GM12878 (cell line): ENCODE measurements around the gene AQP2. TPM values are rescaled to one million over a fixed set of nuclear protein-coding genes. Genes with fewer than 3 reads are reported as not detected.

Experiments used
- ATAC-seq: fragments of 200-7000 bp; cut with Tn5 transposase; 3 replicates; pipeline ENCODE4 v1.9.1; 2020; ENCODE audit warnings: mild to moderate bottlenecking, moderate library complexity
- BruUV-seq: library from RNA; stranded (reverse); fragments of 400-500 nt; replicated peaks from 2 replicates; lab custom pipeline; 2021; lab: Mats Ljungman, UMichigan
- CTCF ChIA-PET: fragments of 300-600 bp; sonication (Branson Sonifier 250); formaldehyde crosslinking; extraction: SDS; loops from one replicate; lab custom pipeline; 2021; ENCODE audit warnings: inconsistent platforms; lab: Yijun Ruan, JAX
- POLR2A ChIA-PET: fragments of 350-600 bp; formaldehyde crosslinking; extraction: SDS; loops from one replicate; lab custom pipeline; 2021; ENCODE audit warnings: inconsistent platforms; lab: Charles Lee
- RAD21 ChIA-PET: fragments of 300-600 bp; sonication (Branson Sonifier 250); formaldehyde crosslinking; loops from one replicate; lab custom pipeline; 2023; ENCODE audit warnings: antibody characterized with exemption; ENCODE audit not compliant: unreplicated experiment; lab: Charles Lee
- SMC1A ChIA-PET: fragments of 300-600 bp; sonication (Branson Sonifier 250); formaldehyde crosslinking; loops from one replicate; lab custom pipeline; 2023; ENCODE audit not compliant: unreplicated experiment, uncharacterized antibody; lab: Charles Lee
- DNase-seq: peaks from one replicate; pipeline ENCODE4 v3.0.0-alpha.2; 2011; ENCODE audit warnings: low read depth, low spot score
- FAIRE-seq: peaks from 3 replicates; lab custom pipeline; 2011; peaks lifted over from hg19 to GRCh38; lab: Jason Lieb, UNC
- H2AFZ ChIP-seq: 2 replicates; pipeline ENCODE4 v1.6.0; 2011; ENCODE audit warnings: low read depth, low read length, control low read depth; ENCODE audit not compliant: control insufficient read depth
- H3K27ac ChIP-seq: 2 replicates; pipeline ENCODE4 v1.5.1; 2011; ENCODE audit warnings: control low read depth; ENCODE audit not compliant: control insufficient read depth, insufficient read depth
- H3K27me3 ChIP-seq, 2 experiments: replicated peaks in 1 of 2; 2 replicates each; pipeline versions ENCODE4 v1.6.0 to v1.6.1; 2011; ENCODE audit warnings: low read length in 1 of 2; ENCODE audit not compliant: control insufficient read depth in 2 of 2, insufficient read depth in 2 of 2
- H3K36me3 ChIP-seq, 2 experiments: 2 replicates each; pipeline ENCODE4 v1.5.1; 2011; ENCODE audit warnings: low read length in 1 of 2; ENCODE audit not compliant: control insufficient read depth in 2 of 2, insufficient read depth in 2 of 2
- H3K4me1 ChIP-seq: 2 replicates; pipeline ENCODE4 v1.6.1; 2011; ENCODE audit warnings: mild to moderate bottlenecking, low read length, moderate library complexity, mixed read lengths; ENCODE audit not compliant: control insufficient read depth, insufficient read depth
- H3K4me2 ChIP-seq: 2 replicates; pipeline ENCODE4 v1.6.0; 2011; ENCODE audit warnings: control low read depth; ENCODE audit not compliant: control insufficient read depth, insufficient read depth
- H3K4me3 ChIP-seq: fragments of 200-600 bp; sonication (generic); 2 replicates; pipeline ENCODE4 v1.5.1; 2016
- H3K79me2 ChIP-seq: 2 replicates; pipeline ENCODE4 v1.6.0; 2011; ENCODE audit warnings: low read length; ENCODE audit not compliant: control insufficient read depth, insufficient read depth
- H3K9ac ChIP-seq: 2 replicates; pipeline ENCODE4 v1.8.0; 2011; ENCODE audit warnings: low read length, control low read depth, mixed read lengths; ENCODE audit not compliant: control insufficient read depth, insufficient read depth
- H3K9me3 ChIP-seq: replicated peaks from 3 replicates; pipeline ENCODE4 v1.5.1; 2011; ENCODE audit warnings: mild to moderate bottlenecking, low read length; ENCODE audit not compliant: control insufficient read depth, insufficient read depth
- H4K20me1 ChIP-seq: 2 replicates; pipeline ENCODE4 v1.6.0; 2011; ENCODE audit not compliant: control insufficient read depth, insufficient read depth
- CBFB ChIP-seq: IDR thresholded peaks from 2 replicates; pipeline ENCODE4 v1.6.1; 2016; ENCODE audit warnings: antibody characterized with exemption, low read depth
- CHD1 ChIP-seq: IDR thresholded peaks from 2 replicates; pipeline ENCODE4 v1.6.1; 2012; ENCODE audit warnings: low read depth, low read length, improper control_type of control experiment
- HSF1 ChIP-seq: fragments of 150-350 bp; IDR thresholded peaks from 2 replicates; pipeline ENCODE4 v1.6.1; 2014; ENCODE audit warnings: mild to moderate bottlenecking, low read depth, low read length
- IRF3 ChIP-seq: fragments of 450-650 bp; IDR thresholded peaks from 2 replicates; pipeline ENCODE4 v1.6.1; 2014; ENCODE audit warnings: mild to moderate bottlenecking
- KAT2A ChIP-seq: conservative IDR thresholded peaks from 2 replicates; pipeline ENCODE4 v1.6.1; 2011; ENCODE audit warnings: low read depth, low read length; ENCODE audit not compliant: control insufficient read depth
- SMAD5 ChIP-seq: IDR thresholded peaks from 2 replicates; pipeline ENCODE4 v1.6.1; 2016; ENCODE audit warnings: antibody characterized with exemption, low read depth
- STAT1 ChIP-seq: fragments of 450-650 bp; conservative IDR thresholded peaks from 2 replicates; pipeline ENCODE4 v1.6.1; 2014; ENCODE audit warnings: antibody characterized with exemption, mild to moderate bottlenecking
- WGBS: methylation state at CpG from one replicate; pipeline ENCODE4 v1.1.6; 2016; ENCODE audit warnings: low lambda C conversion rate; ENCODE audit not compliant: insufficient replicate concordance, insufficient coverage; ENCODE audit errors: missing lambda C conversion rate; 5-methylcytosine and 5-hydroxymethylcytosine counted together
- in situ Hi-C: fragments of 300-500 bp; cut with MboI; formaldehyde crosslinking; loops from 9 replicates; pipeline ENCODE4 v1.14.3; 2018; ENCODE audit warnings: mixed read lengths
- intact Hi-C: fragments of 100-400 bp; cut with micrococcal nuclease; formaldehyde crosslinking; loops from one replicate; pipeline ENCODE4 v1.14.2; 2022; ENCODE audit not compliant: unreplicated experiment
- polyA plus RNA-seq, 11 experiments: library from polyadenylated mRNA; depleted of rRNA in 4 of 11; unstranded in 6 of 11; stranded (reverse) in 5 of 11; fragments of >200 nt; fragmentation: Nextera tagmentation in 4 of 11; fragmentation: Illumina TruSeq in 1 of 11; extraction: Ambion mirVana in 4 of 11; extraction: Trizol in 1 of 11; gene quantifications; 1 replicate in 1 of 11; 2 replicates in 10 of 11; pipeline versions ENCODE4 v1.2.1 to v1.2.3, GENCODE V29; 2011 to 2016; ENCODE audit warnings: inconsistent platforms in 2 of 11, missing spikeins in 2 of 11, low read depth in 1 of 11
- total RNA-seq, 4 experiments: library from RNA; depleted of rRNA in 3 of 4; stranded (reverse); fragments of >200 nt in 3 of 4; fragmentation: Illumina TruSeq in 1 of 4; extraction: Trizol in 1 of 4; gene quantifications; 2 replicates each; pipeline versions ENCODE4 v1.2.1 to v1.2.3, GENCODE V29; 2013 to 2021
- TF ChIP-seq, protein P1 (sequence below): fragments of 450-650 bp; IDR thresholded peaks from 2 replicates; pipeline ENCODE4 v1.6.1; 2017; ENCODE audit warnings: antibody characterized with exemption, mild to moderate bottlenecking, moderate library complexity
- TF ChIP-seq, protein P2 (sequence below): IDR thresholded peaks from 2 replicates; pipeline ENCODE4 v1.6.1; 2011; ENCODE audit warnings: mild to moderate bottlenecking, low read depth, low read length, moderate library complexity; ENCODE audit not compliant: insufficient replicate concordance

AQP2 gene
- total and polyA plus RNA-seq, 10 of the 15 experiments (the other 5 are each of a cell fraction or from before 2014, with no cell fraction given), result not detected

GRCh38 chr12:49979791-49980190 lies 29.3 kb downstream of the AQP2 start (continued):
- TF ChIP-seq IRF3 (no peak), HSF1 (no peak), SMAD5 (no peak), CHD1 (no peak)

DNA sequence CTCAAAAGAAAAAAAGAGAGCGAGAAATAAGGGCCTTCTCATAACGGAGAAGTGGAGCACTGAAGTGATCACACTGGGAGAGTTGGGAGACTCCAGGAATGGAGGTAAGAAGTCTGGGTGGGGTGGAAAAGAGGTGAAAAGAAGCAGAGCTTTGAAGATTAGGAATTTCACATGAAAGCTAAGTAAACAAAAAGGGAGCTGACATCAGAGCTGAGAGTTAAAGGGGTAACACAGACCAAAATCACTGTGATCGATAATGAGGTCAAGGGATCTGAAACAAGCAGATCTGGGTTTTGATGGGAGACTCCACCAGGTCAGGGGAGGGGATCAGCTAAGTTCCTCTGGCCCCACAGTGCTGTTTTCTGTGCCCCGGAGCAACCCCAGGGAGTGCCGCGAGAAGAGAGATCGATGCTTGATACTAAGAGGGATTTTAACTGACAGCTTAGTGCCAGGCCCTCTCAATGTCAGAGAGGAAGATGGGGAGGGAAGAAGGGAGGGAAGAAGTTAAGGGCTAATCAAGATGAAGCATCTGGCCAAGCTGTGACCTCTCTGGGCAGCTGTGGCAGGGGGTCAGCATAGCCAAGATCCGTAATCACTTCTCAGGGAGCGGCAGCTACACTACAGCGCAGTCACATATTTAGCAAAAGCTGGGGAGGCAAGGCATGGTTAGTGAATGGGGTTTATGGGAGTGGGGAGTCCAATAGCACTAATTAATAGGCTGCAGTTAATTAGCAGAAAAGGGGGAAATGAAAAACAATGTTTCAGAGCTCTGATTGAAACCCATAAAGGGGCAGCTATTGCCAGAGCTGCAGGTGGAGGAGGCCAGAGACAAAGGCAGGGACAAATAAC lies 30.2 kb downstream of the AQP2 start:
- POLR2A ChIA-PET, result no interaction called here

More for the DNA sequence above, 30.2 kb downstream of the AQP2 start:
- no peak for ATAC-seq
- H3K27ac ChIP-seq, result no peak overlapping the region
- SMC1A ChIA-PET, result interaction anchor here (0.6 to 1.2 kb wide), 2 partner anchors 13 to 23 kb away, joined by 3 read pairs; no protein-coding TSS in a partner anchor
- no peak for DNase-seq
- no peaks in the 10 kb centered on the region for H3K27me3 ChIP-seq
- WGBS, result 98% methylated on average over 10 of the region's 10 CpGs
- no peaks in the 10 kb centered on the region for H3K79me2 ChIP-seq
- H3K9me3 ChIP-seq, result no peaks in the 10 kb centered on the region
- FAIRE-seq, result no peak
- H2AFZ ChIP-seq, result no peak overlapping the region
- H3K9ac ChIP-seq, result no peak overlapping the region
- no TSS peak for BruUV-seq
- no peak overlapping the region for H3K4me2 ChIP-seq
- intact Hi-C loops (no loop called here), in situ Hi-C loops (no loop called here)
- H3K4me1 ChIP-seq, result no peaks in the 10 kb centered on the region
- TF ChIP-seq, protein P1, sequence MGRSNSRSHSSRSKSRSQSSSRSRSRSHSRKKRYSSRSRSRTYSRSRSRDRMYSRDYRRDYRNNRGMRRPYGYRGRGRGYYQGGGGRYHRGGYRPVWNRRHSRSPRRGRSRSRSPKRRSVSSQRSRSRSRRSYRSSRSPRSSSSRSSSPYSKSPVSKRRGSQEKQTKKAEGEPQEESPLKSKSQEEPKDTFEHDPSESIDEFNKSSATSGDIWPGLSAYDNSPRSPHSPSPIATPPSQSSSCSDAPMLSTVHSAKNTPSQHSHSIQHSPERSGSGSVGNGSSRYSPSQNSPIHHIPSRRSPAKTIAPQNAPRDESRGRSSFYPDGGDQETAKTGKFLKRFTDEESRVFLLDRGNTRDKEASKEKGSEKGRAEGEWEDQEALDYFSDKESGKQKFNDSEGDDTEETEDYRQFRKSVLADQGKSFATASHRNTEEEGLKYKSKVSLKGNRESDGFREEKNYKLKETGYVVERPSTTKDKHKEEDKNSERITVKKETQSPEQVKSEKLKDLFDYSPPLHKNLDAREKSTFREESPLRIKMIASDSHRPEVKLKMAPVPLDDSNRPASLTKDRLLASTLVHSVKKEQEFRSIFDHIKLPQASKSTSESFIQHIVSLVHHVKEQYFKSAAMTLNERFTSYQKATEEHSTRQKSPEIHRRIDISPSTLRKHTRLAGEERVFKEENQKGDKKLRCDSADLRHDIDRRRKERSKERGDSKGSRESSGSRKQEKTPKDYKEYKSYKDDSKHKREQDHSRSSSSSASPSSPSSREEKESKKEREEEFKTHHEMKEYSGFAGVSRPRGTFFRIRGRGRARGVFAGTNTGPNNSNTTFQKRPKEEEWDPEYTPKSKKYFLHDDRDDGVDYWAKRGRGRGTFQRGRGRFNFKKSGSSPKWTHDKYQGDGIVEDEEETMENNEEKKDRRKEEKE, result no peak
- TF ChIP-seq KAT2A, result no peak
- no peak for TF ChIP-seq CBFB
- TF ChIP-seq, protein P2, sequence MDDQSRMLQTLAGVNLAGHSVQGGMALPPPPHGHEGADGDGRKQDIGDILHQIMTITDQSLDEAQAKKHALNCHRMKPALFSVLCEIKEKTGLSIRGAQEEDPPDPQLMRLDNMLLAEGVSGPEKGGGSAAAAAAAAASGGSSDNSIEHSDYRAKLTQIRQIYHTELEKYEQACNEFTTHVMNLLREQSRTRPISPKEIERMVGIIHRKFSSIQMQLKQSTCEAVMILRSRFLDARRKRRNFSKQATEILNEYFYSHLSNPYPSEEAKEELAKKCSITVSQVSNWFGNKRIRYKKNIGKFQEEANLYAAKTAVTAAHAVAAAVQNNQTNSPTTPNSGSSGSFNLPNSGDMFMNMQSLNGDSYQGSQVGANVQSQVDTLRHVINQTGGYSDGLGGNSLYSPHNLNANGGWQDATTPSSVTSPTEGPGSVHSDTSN, result no peak
- TF ChIP-seq STAT1, result no peak
- RAD21 ChIA-PET, result interaction anchor here (5.5 kb wide), 1 partner anchor 13 kb away, joined by 21 read pairs; no protein-coding TSS in a partner anchor
- CTCF ChIA-PET, result interaction anchor here (0.8 to 7.7 kb wide), 9 partner anchors 9 to 90 kb away, joined by 3 to 68 read pairs (median 4); no protein-coding TSS in a partner anchor
- H3K4me3 ChIP-seq, result no peak overlapping the region
- H4K20me1 ChIP-seq, result no peaks in the 10 kb centered on the region
- no peaks in the 10 kb centered on the region; a peak in 1 of 4 replicates for H3K36me3 ChIP-seq
